Skeletal muscle tissue (tissue), 4 donors: ENCODE measurements around the gene CDC42EP3. TPM values are rescaled to one million over a fixed set of nuclear protein-coding genes. Genes with fewer than 3 reads are reported as not detected.
A peak's percentile ranks its signal among the peaks of the same experiment; 100 is the strongest.

Experiments
- H3K27ac ChIP-seq: one replicate; pipeline ENCODE4 v1.7.0; 2013; ENCODE audit warnings: mild to moderate bottlenecking, low read depth, low read length, inconsistent platforms
- H3K27me3 ChIP-seq, 3 donors: one replicate each; pipeline ENCODE4 v1.7.0; 2013; ENCODE audit warnings: low read length in 3 of 3; ENCODE audit not compliant: control insufficient read depth in 3 of 3, insufficient read depth in 3 of 3
- H3K36me3 ChIP-seq, 3 donors: one replicate each; pipeline ENCODE4 v1.7.0; 2013; ENCODE audit warnings: low read length in 3 of 3; ENCODE audit not compliant: control insufficient read depth in 3 of 3, insufficient read depth in 3 of 3
- H3K4me1 ChIP-seq, 3 donors: one replicate each; pipeline ENCODE4 v1.7.0; 2013; ENCODE audit warnings: low read length in 3 of 3, mild to moderate bottlenecking in 3 of 3; ENCODE audit not compliant: control insufficient read depth in 3 of 3, insufficient read depth in 3 of 3
- H3K4me3 ChIP-seq, 3 donors: one replicate each; pipeline ENCODE4 v1.7.0; 2013; ENCODE audit warnings: low read length in 3 of 3
- H3K9ac ChIP-seq, 3 donors: one replicate each; pipeline ENCODE4 v1.7.0; 2013; ENCODE audit warnings: low read length in 3 of 3, mild to moderate bottlenecking in 3 of 3, moderate library complexity in 2 of 3, low read depth in 1 of 3
- H3K9me3 ChIP-seq, 3 donors: one replicate each; pipeline ENCODE4 v1.7.0; 2013; ENCODE audit warnings: low read length in 3 of 3; ENCODE audit not compliant: control insufficient read depth in 3 of 3
- total RNA-seq: library from RNA; depleted of rRNA; stranded (reverse); fragments of >200 nt; gene quantifications from one replicate; pipeline ENCODE4 v1.2.3, GENCODE V29; 2014
- donor health status: Osteomylitis.

Gene CDC42EP3
- total RNA-seq, 1 donor from 2014 or later, result 3.7 TPM

DNA sequence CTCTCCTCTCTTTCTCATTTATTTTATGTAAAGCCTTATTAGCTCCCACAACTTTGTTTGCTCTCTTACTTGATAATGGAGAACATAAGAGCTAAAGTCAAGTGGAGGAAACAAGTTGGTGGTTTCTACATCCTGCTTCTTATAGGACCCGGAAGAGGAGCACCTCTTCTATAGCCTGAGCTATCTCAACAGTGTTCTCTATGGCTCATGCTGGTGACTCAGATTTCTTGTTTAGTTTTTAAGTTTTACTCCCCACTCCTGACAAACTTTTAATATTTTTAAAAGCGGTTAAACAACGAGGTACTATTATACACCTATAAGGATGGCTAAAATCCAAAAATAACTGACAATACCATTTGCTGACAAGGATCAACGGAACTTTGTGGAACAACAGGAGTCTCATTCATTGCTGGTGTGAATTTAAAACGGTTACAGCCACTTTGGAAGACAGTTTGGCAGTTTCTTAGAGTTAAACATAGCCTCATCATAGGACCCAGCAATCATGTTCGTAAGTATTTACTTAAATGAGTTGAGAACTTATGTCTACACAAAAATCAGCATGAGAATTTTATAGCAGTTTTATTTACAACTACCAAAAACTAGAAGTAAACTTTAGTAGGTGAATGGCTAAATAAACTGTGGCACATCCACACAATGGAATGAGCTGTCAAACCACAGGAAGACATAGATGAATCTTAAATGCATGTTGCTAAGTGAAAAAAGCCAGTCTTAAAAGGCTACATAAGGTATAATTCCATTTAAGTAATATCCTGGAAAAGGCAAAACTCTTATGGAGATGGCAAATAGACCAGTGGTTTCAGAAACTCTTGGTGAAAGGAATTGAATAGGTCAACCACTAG lies 12.7 kb upstream of the CDC42EP3 start:
- Histone ChIP-seq H3K36me3 (no peaks in the 10 kb centered on the region), H3K4me3 (no peak overlapping the region), H3K27me3 (no peaks in the 10 kb centered on the region), H3K27ac (no peak overlapping the region), H3K9ac (no peak overlapping the region), H3K4me1 (peaks cover 4 to 7% (median 6%) of the 10 kb centered on the region in 3 donors), H3K9me3 (no peaks in the 10 kb centered on the region)

DNA sequence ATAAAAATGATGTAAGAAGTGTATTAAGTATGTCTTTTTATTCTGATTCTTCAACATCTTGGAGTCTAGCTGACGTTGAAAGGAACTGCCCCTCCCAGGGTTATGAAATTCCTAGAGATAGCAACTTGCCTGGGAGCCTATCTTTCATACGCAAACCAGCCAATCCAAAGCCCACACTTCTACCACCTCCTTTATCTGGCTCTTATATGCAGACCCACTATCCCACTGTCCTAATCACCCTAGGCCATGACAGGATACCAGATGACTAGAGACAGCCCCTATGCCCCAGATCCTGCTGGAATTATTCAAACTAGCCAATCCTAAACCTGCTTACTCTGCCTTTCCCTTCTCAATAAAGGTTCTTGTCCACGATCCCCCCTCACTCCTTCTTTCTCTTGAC lies 11.8 kb upstream of the CDC42EP3 start:
- no peaks in the 10 kb centered on the region for H3K9me3 ChIP-seq
- H3K4me1 ChIP-seq, result peaks cover 0 to under 1% (median under 1%) of the 10 kb centered on the region in 3 donors
- no peak overlapping the region for H3K4me3 ChIP-seq
- H3K9ac ChIP-seq, result no peak overlapping the region
- no peak overlapping the region for H3K27ac ChIP-seq
- H3K27me3 ChIP-seq, result no peaks in the 10 kb centered on the region
- no peaks in the 10 kb centered on the region for H3K36me3 ChIP-seq

- Histone ChIP-seq H3K27ac (no peak overlapping the region), H3K4me1 (peaks cover 0 to 7% (median 2%) of the 10 kb centered on the region in 3 donors), H3K27me3 (no peaks in the 10 kb centered on the region), H3K9me3 (no peaks in the 10 kb centered on the region), H3K9ac (no peak overlapping the region), H3K4me3 (no peak overlapping the region), H3K36me3 (no peaks in the 10 kb centered on the region)
Observed at GRCh38 chr2:37682473-37682872, 11.0 kb upstream of the CDC42EP3 start.

DNA sequence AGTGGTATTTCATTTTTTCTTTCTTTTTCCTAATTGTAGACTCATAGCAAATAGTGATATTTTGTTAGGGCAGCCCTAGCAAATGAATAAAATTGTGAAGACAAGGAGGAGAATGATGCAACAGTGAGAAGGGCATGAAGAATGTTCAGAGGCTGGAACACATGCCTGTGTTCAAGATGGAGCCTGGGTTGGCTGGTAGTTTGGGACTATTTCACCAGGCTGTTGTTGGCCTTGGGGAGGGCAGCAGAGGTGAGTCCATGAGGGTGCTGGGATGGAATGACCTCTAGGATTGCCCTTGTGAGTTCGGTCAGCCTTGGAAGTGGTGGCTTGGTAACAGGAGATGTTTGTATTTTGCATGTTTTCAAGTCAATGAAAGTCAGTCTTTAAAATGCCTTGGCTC lies 10.1 kb upstream of the CDC42EP3 start:
- Histone ChIP-seq H3K9ac (no peak overlapping the region), H3K27me3 (no peaks in the 10 kb centered on the region)

GRCh38 chr2:37679072-37679695 lies 7.7 kb upstream of the CDC42EP3 start:
- no peaks in the 10 kb centered on the region for H3K9me3 ChIP-seq
- H3K4me1 ChIP-seq, result peaks cover 0 to 7% (median 2%) of the 10 kb centered on the region in 3 donors
- H3K27me3 ChIP-seq, result no peaks in the 10 kb centered on the region
- no peaks in the 10 kb centered on the region for H3K36me3 ChIP-seq
- no peak overlapping the region for H3K9ac ChIP-seq
- H3K4me3 ChIP-seq, result no peak overlapping the region
- no peak overlapping the region for H3K27ac ChIP-seq

More for the DNA sequence above, 10.1 kb upstream of the CDC42EP3 start:
- H3K27ac ChIP-seq, result no peak overlapping the region
- H3K36me3 ChIP-seq, result no peaks in the 10 kb centered on the region
- no peaks in the 10 kb centered on the region for H3K9me3 ChIP-seq
- no peak overlapping the region for H3K4me3 ChIP-seq
- peaks cover 0 to 7% (median 2%) of the 10 kb centered on the region in 3 donors for H3K4me1 ChIP-seq

- no peak overlapping the region for H3K9ac ChIP-seq
- no peaks in the 10 kb centered on the region for H3K9me3 ChIP-seq
- H3K4me3 ChIP-seq, result no peak overlapping the region
- H3K36me3 ChIP-seq, result no peaks in the 10 kb centered on the region
- H3K4me1 ChIP-seq, result peaks cover 2 to 8% (median 4%) of the 10 kb centered on the region in 3 donors
- H3K27ac ChIP-seq, result no peak overlapping the region
- no peaks in the 10 kb centered on the region for H3K27me3 ChIP-seq
Observed at GRCh38 chr2:37676274-37676673, 4.8 kb upstream of the CDC42EP3 start.

DNA sequence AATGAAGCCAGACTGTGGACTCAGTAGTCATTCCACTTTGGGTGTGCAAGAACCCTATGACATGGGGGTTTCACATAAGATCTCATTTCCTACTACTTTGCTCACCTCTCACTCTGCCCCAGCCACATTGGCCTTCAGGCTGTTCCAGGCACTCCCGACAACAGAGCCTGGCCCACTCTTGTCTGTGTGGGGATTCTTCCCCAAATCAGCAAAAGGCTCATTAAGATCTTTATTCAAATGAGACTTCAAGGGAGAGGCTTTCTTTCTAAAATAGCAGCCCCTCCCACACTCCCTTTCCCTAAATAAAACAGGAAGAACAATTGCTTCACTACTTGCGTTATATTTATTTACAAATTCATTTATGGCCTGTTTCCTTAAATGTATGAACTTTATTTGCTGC lies 3.5 kb upstream of the CDC42EP3 start:
- H3K9me3 ChIP-seq, result no peaks in the 10 kb centered on the region
- no peak overlapping the region for H3K27ac ChIP-seq
- H3K4me3 ChIP-seq, result no peak overlapping the region
- H3K27me3 ChIP-seq, result no peaks in the 10 kb centered on the region
- peaks cover 11 to 20% (median 13%) of the 10 kb centered on the region in 3 donors for H3K4me1 ChIP-seq
- no peak overlapping the region for H3K9ac ChIP-seq
- H3K36me3 ChIP-seq, result no peaks in the 10 kb centered on the region

GRCh38 chr2:37672870-37673184 lies 1.4 kb upstream of the CDC42EP3 start:
- Histone ChIP-seq H3K4me1 (peaks cover 25 to 28% (median 25%) of the 10 kb centered on the region in 3 donors), H3K27ac (peak overlapping the region; percentile 95), H3K9ac (peak overlapping the region; percentile 84 to 94 (median 93)), H3K4me3 (peak overlapping the region; percentile 78 to 92 (median 83)), H3K36me3 (no peaks in the 10 kb centered on the region), H3K27me3 (no peaks in the 10 kb centered on the region), H3K9me3 (no peaks in the 10 kb centered on the region)

GRCh38 chr2:37672104-37672869 lies 845 bp upstream of the CDC42EP3 start:
- Histone ChIP-seq H3K9ac (peak overlapping the region; percentile 84 to 94 (median 93)), H3K27ac (peak overlapping the region; percentile 95), H3K27me3 (no peaks in the 10 kb centered on the region), H3K36me3 (peaks cover 0 to under 1% (median 0%) of the 10 kb centered on the region in 3 donors), H3K9me3 (no peaks in the 10 kb centered on the region), H3K4me3 (peak overlapping the region; percentile 78 to 92 (median 83)), H3K4me1 (peaks cover 27 to 33% (median 28%) of the 10 kb centered on the region in 3 donors)

GRCh38 chr2:37671816-37672103 lies 318 bp upstream of the CDC42EP3 start:
- Histone ChIP-seq H3K27ac (peak overlapping the region; percentile 95), H3K27me3 (no peaks in the 10 kb centered on the region), H3K9ac (peak overlapping the region; percentile 84 to 94 (median 93)), H3K9me3 (no peaks in the 10 kb centered on the region), H3K4me1 (peaks cover 32 to 38% (median 34%) of the 10 kb centered on the region in 3 donors), H3K36me3 (peaks cover 0 to 6% (median 2%) of the 10 kb centered on the region in 3 donors), H3K4me3 (peak overlapping the region; percentile 78 to 92 (median 83))
